Measurements from ENCODE around the gene FAM131B.

FAM131B gene

DNA sequence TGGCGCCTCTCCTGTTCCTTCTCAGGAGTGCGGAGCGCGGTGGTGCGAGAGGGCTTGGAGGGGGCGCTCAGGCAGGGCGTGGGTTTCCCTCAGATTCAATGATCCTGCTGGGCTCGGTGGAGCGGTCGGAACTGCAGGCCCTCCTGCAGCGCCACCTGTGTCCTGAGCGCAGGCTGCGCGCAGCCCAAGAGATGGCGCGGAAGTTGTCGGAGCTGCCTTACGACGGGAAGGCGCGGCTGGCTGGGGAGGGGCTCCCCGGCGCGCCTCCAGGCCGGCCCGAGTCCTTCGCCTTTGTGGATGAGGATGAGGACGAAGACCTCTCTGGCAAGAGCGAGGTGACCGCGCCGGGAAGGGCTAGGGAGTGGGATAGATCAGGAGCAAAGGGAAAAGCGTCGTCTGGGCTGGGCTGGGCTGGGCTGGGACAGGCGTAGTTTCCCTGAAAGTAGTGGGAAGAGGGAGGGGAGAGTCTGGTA is 17.0 kb downstream of the FAM131B start:
- no peak for DNase-seq (ENCODE audit: low read depth)
- H3K4me3 ChIP-seq (ENCODE audit: low read depth, low read length), result no peak overlapping the region
- TF ChIP-seq, protein P1, sequence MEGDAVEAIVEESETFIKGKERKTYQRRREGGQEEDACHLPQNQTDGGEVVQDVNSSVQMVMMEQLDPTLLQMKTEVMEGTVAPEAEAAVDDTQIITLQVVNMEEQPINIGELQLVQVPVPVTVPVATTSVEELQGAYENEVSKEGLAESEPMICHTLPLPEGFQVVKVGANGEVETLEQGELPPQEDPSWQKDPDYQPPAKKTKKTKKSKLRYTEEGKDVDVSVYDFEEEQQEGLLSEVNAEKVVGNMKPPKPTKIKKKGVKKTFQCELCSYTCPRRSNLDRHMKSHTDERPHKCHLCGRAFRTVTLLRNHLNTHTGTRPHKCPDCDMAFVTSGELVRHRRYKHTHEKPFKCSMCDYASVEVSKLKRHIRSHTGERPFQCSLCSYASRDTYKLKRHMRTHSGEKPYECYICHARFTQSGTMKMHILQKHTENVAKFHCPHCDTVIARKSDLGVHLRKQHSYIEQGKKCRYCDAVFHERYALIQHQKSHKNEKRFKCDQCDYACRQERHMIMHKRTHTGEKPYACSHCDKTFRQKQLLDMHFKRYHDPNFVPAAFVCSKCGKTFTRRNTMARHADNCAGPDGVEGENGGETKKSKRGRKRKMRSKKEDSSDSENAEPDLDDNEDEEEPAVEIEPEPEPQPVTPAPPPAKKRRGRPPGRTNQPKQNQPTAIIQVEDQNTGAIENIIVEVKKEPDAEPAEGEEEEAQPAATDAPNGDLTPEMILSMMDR (IDR thresholded peaks at IDR 0.05; ENCODE audit: control insufficient read depth, extremely low read depth, insufficient read depth), result no peak

DNA sequence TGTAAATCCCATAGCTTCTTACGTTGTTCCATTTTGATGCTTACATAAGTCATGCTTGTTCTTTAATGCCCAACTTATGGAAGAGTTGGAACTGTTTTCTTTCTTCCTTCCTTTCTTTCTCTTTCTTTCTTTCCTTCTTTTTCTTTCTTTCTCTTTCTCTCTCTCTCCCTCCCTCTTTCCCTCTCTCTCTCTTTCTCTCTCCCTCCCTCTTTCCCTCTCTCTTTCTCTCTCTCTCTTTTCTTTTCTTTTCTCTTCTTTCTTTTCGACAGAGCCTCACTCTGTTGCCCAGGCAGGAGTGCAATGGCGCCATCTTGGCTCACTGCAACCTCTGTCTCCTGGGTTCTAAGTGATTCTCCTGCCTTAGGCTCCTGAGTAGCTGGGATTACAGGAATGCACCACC is 18.9 kb downstream of the FAM131B start:
- TF ChIP-seq, protein P1 (IDR thresholded peaks at IDR 0.05; ENCODE audit: control insufficient read depth, extremely low read depth, insufficient read depth), result no peak
- DNase-seq (ENCODE audit: low read depth), result no peak
- no peak overlapping the region for H3K4me3 ChIP-seq (ENCODE audit: low read depth, low read length)

GRCh38 chr7:143341842-143342241 is 20.7 kb downstream of the FAM131B start:
- no peak for DNase-seq (ENCODE audit: low read depth)
- H3K4me3 ChIP-seq (ENCODE audit: low read depth, low read length), result no peak overlapping the region
- TF ChIP-seq, protein P1 (IDR thresholded peaks at IDR 0.05; ENCODE audit: control insufficient read depth, extremely low read depth, insufficient read depth), result no peak

DNA sequence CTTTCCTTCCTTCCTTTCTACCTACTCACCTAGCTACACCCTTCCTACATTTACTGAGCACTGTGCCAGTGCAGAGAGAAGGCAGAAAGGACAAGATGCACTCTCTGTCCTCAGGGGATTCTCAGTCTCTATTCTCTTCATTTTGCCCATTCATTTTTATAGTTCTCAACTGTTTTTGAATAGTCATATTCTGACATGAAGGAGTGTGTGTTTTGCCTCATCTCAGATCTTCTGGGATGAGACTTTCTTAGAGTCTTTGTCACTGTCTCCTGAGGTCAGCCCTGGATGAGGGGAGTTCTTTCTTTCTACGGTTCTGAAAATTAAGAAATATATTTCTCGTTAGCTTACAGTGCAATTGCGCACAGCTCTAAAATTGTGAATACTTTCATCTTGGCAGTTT is 25.3 kb downstream of the FAM131B start:
- DNase-seq (ENCODE audit: low read depth), result no peak
- no peak overlapping the region for H3K4me3 ChIP-seq (ENCODE audit: low read depth, low read length)
- TF ChIP-seq, protein P1 (IDR thresholded peaks at IDR 0.05; ENCODE audit: control insufficient read depth, extremely low read depth, insufficient read depth), result no peak

DNA sequence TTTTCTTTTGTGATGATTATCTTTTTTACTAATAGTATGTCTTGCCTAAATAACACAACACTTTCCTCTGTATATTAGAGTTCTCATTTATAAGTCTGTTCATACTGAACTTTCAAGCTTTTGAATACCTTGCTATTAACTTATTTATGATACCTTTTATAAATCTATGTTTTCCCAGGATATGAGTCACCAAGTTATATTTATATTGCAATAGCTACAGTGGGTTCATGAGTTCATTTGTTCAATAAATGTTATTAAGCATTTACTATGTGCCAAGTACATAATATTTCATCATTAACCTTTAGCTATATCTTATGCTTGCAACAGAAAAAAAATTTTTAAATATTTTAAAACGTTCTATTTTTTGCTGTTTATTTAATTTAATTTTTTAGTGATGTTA is 28.3 kb downstream of the FAM131B start:
- no peak overlapping the region for H3K4me3 ChIP-seq (ENCODE audit: low read depth, low read length)
- TF ChIP-seq, protein P1 (IDR thresholded peaks at IDR 0.05; ENCODE audit: control insufficient read depth, extremely low read depth, insufficient read depth), result no peak
- no peak for DNase-seq (ENCODE audit: low read depth)

GRCh38 chr7:143331179-143331801 is 31.2 kb downstream of the FAM131B start:
- TF ChIP-seq, protein P1 (IDR thresholded peaks at IDR 0.05; ENCODE audit: control insufficient read depth, extremely low read depth, insufficient read depth), result no peak
- DNase-seq (ENCODE audit: low read depth), result no peak
- no peak overlapping the region for H3K4me3 ChIP-seq (ENCODE audit: low read depth, low read length)
